ENCODE results near the gene MEGF10. TPM values are rescaled to one million over a fixed set of nuclear protein-coding genes. Genes with fewer than 3 reads are reported as not detected.

The MEGF10 gene
- polyA plus RNA-seq, 3 donors, result not detected

DNA sequence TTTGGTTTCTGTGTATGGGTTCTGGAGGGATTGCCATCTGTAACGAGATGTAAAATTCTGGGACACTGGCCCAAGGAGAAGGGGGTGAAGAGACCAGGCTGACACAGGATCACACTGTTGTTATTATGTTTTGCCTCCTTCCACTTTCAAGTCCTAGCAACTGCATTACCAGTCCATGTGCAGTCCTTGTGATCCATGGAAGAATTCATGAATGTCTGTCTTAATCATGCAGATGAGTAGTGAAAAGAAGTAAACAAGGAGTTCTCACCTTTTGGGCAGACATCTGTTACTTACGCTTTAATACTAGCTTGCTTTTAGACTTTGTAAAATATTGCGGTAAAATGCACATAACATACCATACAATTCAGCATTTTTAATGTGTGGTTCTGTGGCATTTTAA is 18.3 kb downstream of the MEGF10 start:
- intact Hi-C loops (cut with micrococcal nuclease), result no loop called here
- no peak overlapping the region for H3K4me2 ChIP-seq (replicated peaks; ENCODE audit: extremely low read depth, low read length, poor library complexity, severe bottlenecking)
- Mint-ChIP-seq H3K27ac (no peak overlapping the region), H3K36me3 (no peaks in the 10 kb centered on the region), H3K27me3 (ENCODE audit: low read depth in 3 of 3) (peaks cover 2 to 4% (median 2%) of the 10 kb centered on the region in 3 donors), H3K4me3 (no peak overlapping the region), H3K4me1 (peaks cover 4% of the 10 kb centered on the region), H3K9me3 (no peaks in the 10 kb centered on the region)
- DNase-seq, result no peak
- no peaks in the 10 kb centered on the region for H3K27me3 ChIP-seq (ENCODE audit: control insufficient read depth in 2 of 2, insufficient read depth in 2 of 2, low read length in 2 of 2)
- H3K9ac ChIP-seq (ENCODE audit: insufficient read depth, low read length, poor library complexity, severe bottlenecking), result no peak overlapping the region
- no peak overlapping the region for H3K27ac ChIP-seq (ENCODE audit: low read depth in 1 of 2, low read length in 2 of 2)
- H2AFZ ChIP-seq (ENCODE audit: insufficient read depth, low read depth, low read length, poor library complexity, severe bottlenecking), result no peak overlapping the region
- no peaks in the 10 kb centered on the region for H3K36me3 ChIP-seq (replicated peaks in 1 of 2; ENCODE audit: control insufficient read depth in 1 of 2, insufficient read depth in 2 of 2, low read length in 2 of 2)
- no peaks in the 10 kb centered on the region for H4K20me1 ChIP-seq (ENCODE audit: insufficient read depth, low read length)
- no peaks in the 10 kb centered on the region for H3K79me2 ChIP-seq (ENCODE audit: insufficient read depth, low read length)
- WGBS (ENCODE audit: insufficient coverage), result no CpG with 5 or more reads among the region's 3 CpGs
- H3K4me3 ChIP-seq (replicated peaks in 1 of 3; ENCODE audit: low read depth in 2 of 3, low read length in 3 of 3), result no peak overlapping the region
- H3K9me3 ChIP-seq (replicated peaks in 1 of 2; ENCODE audit: control insufficient read depth in 1 of 2, insufficient read depth in 1 of 2, low read length in 2 of 2), result no peaks in the 10 kb centered on the region
- no peaks in the 10 kb centered on the region for H3K4me1 ChIP-seq (ENCODE audit: control insufficient read depth in 1 of 2, insufficient read depth in 2 of 2, low read length in 2 of 2)
- TF ChIP-seq CTCF (IDR thresholded peaks at IDR 0.05), result no peak

DNA sequence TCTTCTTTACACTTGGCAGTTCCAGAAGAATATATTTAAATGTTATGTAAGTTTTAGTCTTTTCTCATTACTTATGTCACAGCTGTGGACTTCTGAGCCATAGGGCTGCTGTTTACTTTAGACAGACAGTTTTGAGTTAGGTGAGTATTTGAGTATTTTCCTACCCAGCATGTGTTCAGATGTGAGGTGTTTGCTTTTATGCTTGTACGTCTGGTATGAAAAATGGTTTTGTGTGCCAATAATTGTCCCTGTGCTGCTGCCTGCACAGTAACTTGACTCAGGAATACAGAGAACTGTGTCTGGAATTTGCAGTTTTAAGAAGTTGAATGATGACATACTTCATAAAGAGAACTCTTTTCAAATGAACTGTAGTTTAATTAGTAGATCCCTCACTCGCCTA is 20.8 kb downstream of the MEGF10 start:
- Histone ChIP-seq H3K9ac (ENCODE audit: insufficient read depth, low read length, poor library complexity, severe bottlenecking) (no peak overlapping the region), H3K27me3 (ENCODE audit: control insufficient read depth in 2 of 2, insufficient read depth in 2 of 2, low read length in 2 of 2) (no peaks in the 10 kb centered on the region), H3K4me3 (replicated peaks in 1 of 3; ENCODE audit: low read depth in 2 of 3, low read length in 3 of 3) (no peak overlapping the region), H3K36me3 (replicated peaks in 1 of 2; ENCODE audit: control insufficient read depth in 1 of 2, insufficient read depth in 2 of 2, low read length in 2 of 2) (no peaks in the 10 kb centered on the region), H3K27ac (ENCODE audit: low read depth in 1 of 2, low read length in 2 of 2) (no peak overlapping the region), H3K79me2 (ENCODE audit: insufficient read depth, low read length) (no peaks in the 10 kb centered on the region), H3K9me3 (replicated peaks in 1 of 2; ENCODE audit: control insufficient read depth in 1 of 2, insufficient read depth in 1 of 2, low read length in 2 of 2) (no peaks in the 10 kb centered on the region), H2AFZ (ENCODE audit: insufficient read depth, low read depth, low read length, poor library complexity, severe bottlenecking) (no peak overlapping the region), H3K4me1 (ENCODE audit: control insufficient read depth in 1 of 2, insufficient read depth in 2 of 2, low read length in 2 of 2) (no peaks in the 10 kb centered on the region), H3K4me2 (replicated peaks; ENCODE audit: extremely low read depth, low read length, poor library complexity, severe bottlenecking) (no peak overlapping the region), H4K20me1 (ENCODE audit: insufficient read depth, low read length) (no peaks in the 10 kb centered on the region)
- Mint-ChIP-seq H3K27ac (no peak overlapping the region), H3K27me3 (ENCODE audit: low read depth in 3 of 3) (peaks cover 2% of the 10 kb centered on the region in 3 donors), H3K4me3 (no peak overlapping the region), H3K9me3 (no peaks in the 10 kb centered on the region), H3K36me3 (no peaks in the 10 kb centered on the region), H3K4me1 (peaks cover 4% of the 10 kb centered on the region)
- intact Hi-C loops (cut with micrococcal nuclease), result loop anchor here in 1 of 2 donors (5.0 kb wide), 1 partner anchor 654 kb away; no protein-coding TSS in a partner anchor
- 100% methylated on average over 1 of the region's 2 CpGs for WGBS (ENCODE audit: insufficient coverage)
- TF ChIP-seq CTCF (IDR thresholded peaks at IDR 0.05), result no peak
- DNase-seq, result no peak
